HG03558 (cell line): Measurements from ENCODE around the gene SNX9.
"Not testable (repeated sequence)": the region's sequence is repeated elsewhere in the genome, so short reads cannot be mapped to it uniquely, and the experiment has no call there.

Source experiments
- ATAC-seq: cut with Tn5 transposase; IDR thresholded peaks from one replicate; pipeline ENCODE4 v1.9.1; 2021; ENCODE audit warnings: moderate number of reproducible peaks; ENCODE audit not compliant: unreplicated experiment; ENCODE audit errors: extremely low read depth

SNX9 gene

GRCh38 chr6:157823001-157823527 lies at the start of gene SNX9:
TSS of gene SNX9 (plus strand) at chr6:157823246. CDS start at chr6:157823435, 189 bp downstream.
- peak; percentile 40 for ATAC-seq

DNA sequence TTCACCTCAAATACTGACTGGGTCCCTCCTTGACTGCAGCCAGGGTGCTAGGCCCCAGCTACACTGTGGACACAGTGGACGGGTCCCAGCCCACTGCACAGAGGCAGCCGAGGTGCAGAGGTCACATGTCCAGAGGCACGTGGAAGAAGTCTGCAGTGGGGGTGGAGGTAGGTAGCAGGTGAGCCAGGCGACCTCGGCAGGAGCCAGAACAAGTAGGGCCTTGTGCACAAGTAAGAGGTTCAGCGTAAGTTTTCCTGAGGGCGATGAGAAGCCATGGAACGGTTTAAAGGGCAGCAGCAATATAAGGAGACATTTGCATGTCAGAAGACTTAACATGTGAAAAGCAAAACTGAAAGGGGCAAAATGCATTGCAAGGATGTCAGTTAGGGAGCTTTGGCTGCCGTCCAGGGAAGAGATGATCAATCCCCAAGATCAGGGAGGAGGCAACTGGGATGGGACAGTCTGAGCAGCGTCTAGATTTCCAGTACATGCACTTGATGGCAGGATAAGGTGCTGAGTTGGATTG lies 49.7 kb upstream of the SNX9 start:
- ATAC-seq: no peak

DNA sequence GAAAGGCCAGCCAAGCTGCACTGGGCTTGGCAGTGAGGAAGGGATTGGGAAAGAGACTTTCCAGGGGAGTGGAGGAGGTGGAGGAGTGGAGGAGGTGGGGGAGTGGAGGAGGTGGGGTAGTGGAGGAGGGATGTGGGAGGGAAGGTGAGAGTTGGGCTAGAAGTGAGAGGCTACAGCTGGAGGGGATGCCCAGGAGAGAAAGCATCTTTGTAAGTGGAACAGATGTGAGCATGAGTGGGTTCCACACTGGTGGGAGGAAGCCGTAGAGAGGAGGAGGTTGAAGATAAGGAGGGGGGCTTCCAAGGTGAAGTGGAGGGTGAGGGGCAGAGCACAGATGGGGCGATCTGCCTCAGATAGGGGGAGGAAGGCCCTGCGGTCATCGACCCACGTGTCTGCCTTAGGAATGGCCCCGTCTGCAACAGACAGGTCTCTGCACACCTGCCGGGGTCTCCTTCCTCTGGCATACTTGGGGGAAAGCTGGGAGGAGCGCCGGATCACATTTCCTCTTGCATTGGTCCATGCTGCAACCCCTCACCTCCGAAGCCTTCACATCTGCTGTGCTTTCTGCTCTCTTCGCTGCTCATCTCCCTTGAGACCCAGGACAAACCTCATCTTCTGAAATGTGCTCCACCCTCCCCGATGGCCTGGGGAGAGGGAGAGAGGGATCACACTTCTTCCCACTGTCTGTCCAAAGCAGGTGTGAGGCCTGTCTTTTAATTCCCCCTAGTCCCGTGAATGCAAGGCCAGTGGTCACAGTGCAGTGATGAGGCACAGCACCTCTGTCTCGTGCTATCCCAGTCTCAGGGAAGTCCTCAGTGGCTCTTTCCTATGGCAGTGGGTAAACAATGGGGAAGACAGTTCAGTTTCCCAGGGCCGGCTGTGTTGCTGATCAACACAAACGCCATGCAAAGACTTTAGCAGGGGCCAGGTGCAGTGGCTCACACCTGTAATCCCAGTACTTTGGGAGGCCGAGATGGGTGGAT lies 48.6 kb upstream of the SNX9 start:
- no peak for ATAC-seq

- no peak for ATAC-seq
Measured at GRCh38 chr6:157775376-157775775, 47.7 kb upstream of the SNX9 start.

DNA sequence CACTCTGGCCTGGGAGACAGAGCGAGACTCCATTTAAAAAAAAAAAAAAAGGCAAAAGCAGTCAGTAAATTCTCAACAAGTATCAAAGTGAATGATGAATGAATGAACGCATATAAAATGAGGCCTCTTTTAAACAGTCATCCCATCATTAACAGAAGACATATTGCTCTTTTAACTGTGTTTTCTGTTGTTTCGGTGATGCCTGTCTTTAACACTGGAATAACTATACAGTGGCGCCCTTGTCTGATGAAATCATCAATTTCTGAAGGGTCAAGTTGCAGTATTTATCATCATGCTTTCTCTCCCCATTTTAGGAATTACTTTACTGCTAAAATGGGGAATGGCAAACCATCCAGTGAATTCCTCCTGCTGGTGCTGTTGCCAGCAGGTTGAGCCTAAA lies 45.7 kb upstream of the SNX9 start:
- ATAC-seq: no peak

GRCh38 chr6:157778719-157779118 lies 44.3 kb upstream of the SNX9 start:
- no peak for ATAC-seq

DNA sequence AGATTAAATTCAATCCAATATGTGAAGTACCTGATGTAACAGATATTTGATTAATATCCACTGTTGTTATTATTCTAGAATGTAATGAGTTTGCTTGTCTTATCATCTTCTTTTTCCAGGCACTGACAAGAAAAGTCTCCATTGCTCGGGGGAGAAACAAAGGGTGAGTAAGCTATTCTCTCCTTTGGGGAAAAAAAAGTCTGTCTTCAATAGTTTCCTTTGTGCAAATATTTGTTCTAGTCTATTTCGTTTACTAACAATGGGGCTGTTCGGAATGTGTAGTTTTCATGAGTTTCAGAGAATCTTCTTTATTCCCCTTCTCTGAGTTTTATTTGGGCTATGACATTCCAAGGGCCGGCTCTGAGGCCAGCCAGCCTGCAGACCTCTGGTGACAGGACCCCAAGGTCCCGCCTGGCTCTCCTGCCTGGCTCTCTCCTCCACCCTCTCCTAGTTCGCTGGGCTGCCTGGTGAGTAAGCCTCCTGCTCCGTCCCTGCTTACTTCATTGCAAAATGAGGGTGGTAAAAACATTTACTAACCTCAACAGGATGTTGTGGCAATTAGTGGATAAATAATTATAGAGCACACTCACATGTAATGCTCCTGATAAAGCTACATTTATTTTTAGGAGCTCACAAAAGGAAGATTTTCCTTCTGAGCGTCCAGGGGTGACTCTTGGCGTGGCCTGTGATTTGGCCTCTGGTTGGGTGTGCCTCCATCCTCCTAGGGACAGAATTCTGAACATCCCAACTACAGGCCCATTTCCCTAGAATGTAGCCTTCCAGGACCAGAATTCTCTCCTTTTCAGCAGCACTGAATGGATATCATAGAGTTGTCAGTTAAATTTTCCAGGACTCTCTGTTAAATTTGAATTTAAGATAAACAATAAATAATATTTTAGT lies 43.1 kb upstream of the SNX9 start:
- no peak for ATAC-seq

GRCh38 chr6:157785636-157786035 lies 37.4 kb upstream of the SNX9 start:
- ATAC-seq: no peak

DNA sequence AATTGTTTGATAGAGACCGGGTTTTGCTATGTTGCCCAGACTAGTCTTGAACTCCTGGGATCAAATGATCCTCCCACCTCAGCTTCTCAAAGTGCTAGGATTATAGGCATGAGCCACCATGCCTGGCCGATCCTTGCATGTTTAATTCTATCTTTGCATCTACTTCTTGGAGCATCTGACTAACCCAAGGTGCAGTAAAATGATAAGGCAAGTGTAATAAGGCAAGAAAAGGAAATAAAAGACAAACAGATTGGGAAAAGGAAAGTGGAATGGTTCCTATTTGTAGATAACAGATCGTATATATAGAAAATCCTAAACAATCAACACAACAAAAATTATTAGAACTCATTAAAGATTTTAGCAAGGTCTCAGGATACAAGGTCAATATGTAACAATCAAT lies 36.8 kb upstream of the SNX9 start:
- ATAC-seq: no peak

- ATAC-seq: no peak
Measured at GRCh38 chr6:157787080-157787479, 36.0 kb upstream of the SNX9 start.

DNA sequence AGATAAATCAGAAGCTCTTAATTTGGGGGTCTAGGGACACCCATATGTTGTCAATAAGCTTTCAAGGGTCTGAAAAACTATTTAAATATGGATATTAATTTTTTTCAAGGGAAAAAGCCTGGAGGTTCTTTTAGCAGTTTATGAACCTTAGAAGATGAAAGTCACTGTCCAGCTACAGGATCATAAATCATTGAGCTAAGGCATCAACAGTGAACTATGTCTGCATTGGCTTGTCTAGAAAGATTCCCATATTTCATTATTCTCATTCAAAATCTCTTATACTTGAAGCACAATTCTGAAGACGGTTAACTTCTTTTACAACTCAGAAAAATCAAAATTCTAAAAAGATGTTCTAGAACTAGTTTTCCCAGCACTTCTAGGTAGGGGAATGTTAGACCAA lies 34.9 kb upstream of the SNX9 start:
- ATAC-seq: no peak

DNA sequence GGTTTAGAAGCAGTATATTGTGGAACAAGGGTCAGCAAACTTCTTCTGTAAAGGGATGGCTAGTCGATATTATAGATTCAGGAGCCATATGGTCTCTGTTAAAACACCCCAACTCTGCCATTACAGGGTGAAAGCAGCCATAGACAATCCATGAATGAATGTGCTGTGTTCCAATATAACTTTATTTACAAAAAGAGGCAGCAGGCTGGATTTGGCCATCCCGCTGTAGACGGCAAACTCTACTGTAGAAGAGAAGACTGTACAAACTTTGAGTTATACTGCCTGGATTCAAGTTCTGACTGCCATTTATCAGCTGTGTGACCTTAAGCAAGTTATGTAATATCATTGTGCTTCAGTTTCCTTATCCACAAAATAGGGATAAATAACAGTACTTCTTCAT lies 33.7 kb upstream of the SNX9 start:
- ATAC-seq: no peak

DNA sequence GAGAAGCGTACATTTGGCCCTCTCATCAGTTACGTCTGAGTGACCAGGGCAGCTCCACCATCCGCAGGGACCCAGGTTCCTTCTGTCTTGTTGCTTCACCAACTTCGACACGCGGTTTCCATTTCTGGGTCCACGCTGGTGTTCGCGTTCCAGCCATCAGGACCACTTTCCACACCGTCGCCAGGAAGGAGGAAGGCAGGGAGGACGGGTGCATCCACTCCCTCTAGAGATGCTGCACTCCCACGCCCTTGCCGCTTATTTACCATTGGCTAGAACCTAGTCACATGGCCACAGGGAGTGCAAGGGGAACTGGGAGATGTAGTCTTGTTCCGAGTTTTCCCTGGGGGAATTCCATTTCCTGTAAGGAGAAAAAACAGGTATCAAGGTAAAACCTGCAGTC lies 33.2 kb upstream of the SNX9 start:
- no peak for ATAC-seq

GRCh38 chr6:157790548-157791160 lies 32.4 kb upstream of the SNX9 start:
- no peak for ATAC-seq

DNA sequence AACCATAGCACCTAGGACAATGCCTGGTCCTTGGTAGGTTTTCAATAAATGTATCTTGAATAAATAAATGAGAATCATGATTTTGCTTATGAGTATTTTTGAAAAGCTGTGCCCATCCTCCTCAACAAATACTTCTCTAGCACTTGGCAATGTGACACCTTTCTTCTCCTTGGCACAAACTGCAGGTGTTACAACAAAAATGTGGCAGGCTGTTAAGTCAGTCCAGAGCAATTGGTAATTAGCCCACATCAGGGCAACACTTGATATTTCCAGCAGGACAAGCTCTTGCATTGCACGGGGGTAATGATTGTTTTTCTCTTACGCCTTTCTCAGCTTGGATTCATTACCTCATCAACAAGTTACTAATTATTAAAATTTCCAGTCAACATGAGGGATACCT lies 31.6 kb upstream of the SNX9 start:
- ATAC-seq: no peak

- ATAC-seq: no peak
Measured at GRCh38 chr6:157792671-157793070, 30.4 kb upstream of the SNX9 start.

DNA sequence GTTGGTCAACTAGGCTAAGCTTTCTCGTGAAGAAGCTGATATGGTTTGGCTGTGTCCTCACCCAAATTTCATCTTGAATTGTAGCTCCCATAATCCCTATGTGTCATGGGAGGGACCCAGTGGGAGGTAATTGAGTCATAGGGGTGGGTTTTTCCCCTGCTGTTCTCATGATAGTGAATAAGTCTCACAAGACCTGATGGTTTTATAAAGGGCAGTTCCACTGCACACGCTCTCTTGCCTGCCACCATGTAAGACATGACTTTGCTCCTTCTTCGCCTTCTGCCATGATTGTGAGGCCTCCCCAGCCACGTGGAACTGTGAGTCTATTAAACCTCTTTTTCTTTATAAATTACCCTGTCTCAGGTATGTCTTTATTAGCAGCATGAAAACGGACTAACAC lies 29.0 kb upstream of the SNX9 start:
- not testable (repeated sequence) for ATAC-seq

GRCh38 chr6:157795841-157796240 lies 27.2 kb upstream of the SNX9 start:
- ATAC-seq: no peak

- ATAC-seq: no peak
Measured at GRCh38 chr6:157798851-157799250, 24.2 kb upstream of the SNX9 start.

DNA sequence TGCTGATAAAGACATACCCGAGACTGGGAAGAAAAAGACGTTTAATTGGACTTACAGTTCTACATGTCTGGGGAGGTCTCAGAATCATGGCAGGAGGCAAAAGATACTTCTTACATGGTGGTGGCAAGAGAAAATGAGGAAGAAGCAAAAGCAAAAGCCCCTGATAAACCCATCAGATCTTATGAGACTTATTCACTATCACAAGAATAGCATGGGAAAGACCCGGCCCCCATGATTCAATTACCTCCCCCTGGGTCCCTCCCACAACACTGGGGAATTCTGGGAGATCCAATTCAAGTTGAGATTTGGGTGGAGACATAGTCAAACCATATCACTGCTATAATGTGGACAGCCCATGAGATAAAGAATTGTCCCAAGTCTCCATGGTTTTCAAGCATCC lies 23.5 kb upstream of the SNX9 start:
- not testable (repeated sequence) for ATAC-seq
